ENCODE data around the gene ZFYVE28. TPM values are rescaled to one million over a fixed set of nuclear protein-coding genes. Genes with fewer than 3 reads are reported as not detected.

The ZFYVE28 gene
- total RNA-seq, 1 donor from 2014 or later = 11.3 TPM

GRCh38 chr4:2396781-2397368 lies 21.6 kb downstream of the ZFYVE28 start:
- Histone ChIP-seq H3K4me1 (peaks cover 15% of the 10 kb centered on the region), H3K4me3 (no peak overlapping the region), H3K27ac (no peak overlapping the region), H3K36me3 (no peaks in the 10 kb centered on the region), H3K9me3 (no peaks in the 10 kb centered on the region), H3K27me3 (no peaks in the 10 kb centered on the region)
- no peak for DNase-seq (ENCODE audit: extremely low spot score in 2 of 2)
- intact Hi-C loops (cut with DNase I) = no loop called here
- TF ChIP-seq, protein P1, sequence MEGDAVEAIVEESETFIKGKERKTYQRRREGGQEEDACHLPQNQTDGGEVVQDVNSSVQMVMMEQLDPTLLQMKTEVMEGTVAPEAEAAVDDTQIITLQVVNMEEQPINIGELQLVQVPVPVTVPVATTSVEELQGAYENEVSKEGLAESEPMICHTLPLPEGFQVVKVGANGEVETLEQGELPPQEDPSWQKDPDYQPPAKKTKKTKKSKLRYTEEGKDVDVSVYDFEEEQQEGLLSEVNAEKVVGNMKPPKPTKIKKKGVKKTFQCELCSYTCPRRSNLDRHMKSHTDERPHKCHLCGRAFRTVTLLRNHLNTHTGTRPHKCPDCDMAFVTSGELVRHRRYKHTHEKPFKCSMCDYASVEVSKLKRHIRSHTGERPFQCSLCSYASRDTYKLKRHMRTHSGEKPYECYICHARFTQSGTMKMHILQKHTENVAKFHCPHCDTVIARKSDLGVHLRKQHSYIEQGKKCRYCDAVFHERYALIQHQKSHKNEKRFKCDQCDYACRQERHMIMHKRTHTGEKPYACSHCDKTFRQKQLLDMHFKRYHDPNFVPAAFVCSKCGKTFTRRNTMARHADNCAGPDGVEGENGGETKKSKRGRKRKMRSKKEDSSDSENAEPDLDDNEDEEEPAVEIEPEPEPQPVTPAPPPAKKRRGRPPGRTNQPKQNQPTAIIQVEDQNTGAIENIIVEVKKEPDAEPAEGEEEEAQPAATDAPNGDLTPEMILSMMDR (IDR thresholded peaks at IDR 0.05) = no peak
- TF ChIP-seq POLR2A (IDR thresholded peaks at IDR 0.05) = no peak
- TF ChIP-seq POLR2AphosphoS5 (IDR thresholded peaks at IDR 0.05; ENCODE audit: insufficient read depth in 1 of 2, low read depth in 1 of 2) = no peak

DNA sequence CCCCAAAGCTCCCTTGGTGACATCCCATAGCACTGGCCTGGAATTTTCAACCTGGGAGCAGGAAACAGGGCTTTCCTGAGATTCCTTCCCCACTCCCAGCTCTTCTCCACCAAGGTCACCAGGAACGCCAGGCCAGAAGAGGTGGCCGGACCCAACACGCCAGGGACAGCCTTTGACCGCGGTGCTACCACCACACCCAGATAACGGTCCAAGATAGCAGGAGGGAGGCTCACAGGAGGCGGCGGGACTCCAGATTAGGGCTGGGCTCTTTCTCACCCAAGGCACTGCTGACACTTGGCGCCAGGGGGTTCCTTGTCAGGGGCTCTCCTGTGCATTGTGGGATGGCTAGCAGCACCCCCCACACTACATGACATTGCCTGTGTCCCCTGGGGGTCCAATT lies 22.9 kb downstream of the ZFYVE28 start:
- H3K27me3 ChIP-seq = no peaks in the 10 kb centered on the region
- intact Hi-C loops (cut with DNase I) = no loop called here

DNA sequence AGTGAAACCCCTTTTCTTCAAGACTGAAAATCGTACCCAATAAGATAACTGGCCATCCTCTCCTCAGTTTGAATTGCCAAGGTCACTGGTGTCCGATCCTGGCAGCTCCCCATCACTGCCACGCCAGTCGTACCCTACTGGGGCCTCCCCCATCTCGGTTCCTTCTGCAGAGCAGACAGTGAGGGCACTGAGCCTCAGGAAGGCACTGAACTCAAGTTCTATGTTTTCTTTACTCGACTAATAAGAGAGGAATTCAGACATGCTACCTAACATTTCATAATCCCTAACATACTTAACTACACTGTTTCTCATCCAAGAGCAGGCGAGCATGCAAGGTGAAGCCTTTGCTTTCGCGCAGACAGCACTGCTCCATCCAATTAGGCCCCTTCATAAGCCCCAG lies 23.4 kb downstream of the ZFYVE28 start:
- no peak overlapping the region for H3K27ac ChIP-seq
- DNase-seq (ENCODE audit: extremely low spot score in 2 of 2) = no peak
- intact Hi-C loops (cut with DNase I) = no loop called here
- H3K4me1 ChIP-seq = peaks cover 7% of the 10 kb centered on the region
- H3K27me3 ChIP-seq = no peaks in the 10 kb centered on the region
- no peaks in the 10 kb centered on the region for H3K9me3 ChIP-seq
- no peaks in the 10 kb centered on the region for H3K36me3 ChIP-seq
- H3K4me3 ChIP-seq = no peak overlapping the region
- TF ChIP-seq POLR2AphosphoS5 (IDR thresholded peaks at IDR 0.05; ENCODE audit: insufficient read depth in 1 of 2, low read depth in 1 of 2) = no peak
- TF ChIP-seq POLR2A (IDR thresholded peaks at IDR 0.05) = no peak
- TF ChIP-seq, protein P1 (IDR thresholded peaks at IDR 0.05) = no peak

More for the DNA sequence above, 22.9 kb downstream of the ZFYVE28 start:
- Histone ChIP-seq H3K4me1 (peaks cover 7% of the 10 kb centered on the region), H3K4me3 (no peak overlapping the region), H3K9me3 (no peaks in the 10 kb centered on the region), H3K27ac (no peak overlapping the region), H3K36me3 (no peaks in the 10 kb centered on the region)
- TF ChIP-seq POLR2AphosphoS5 (IDR thresholded peaks at IDR 0.05; ENCODE audit: insufficient read depth in 1 of 2, low read depth in 1 of 2) = no peak
- TF ChIP-seq, protein P1 (IDR thresholded peaks at IDR 0.05) = no peak
- TF ChIP-seq POLR2A (IDR thresholded peaks at IDR 0.05) = no peak
- no peak for DNase-seq (ENCODE audit: extremely low spot score in 2 of 2)

- Histone ChIP-seq H3K9me3 (no peaks in the 10 kb centered on the region), H3K27ac (no peak overlapping the region), H3K36me3 (no peaks in the 10 kb centered on the region), H3K4me1 (peaks cover 7% of the 10 kb centered on the region), H3K27me3 (no peaks in the 10 kb centered on the region), H3K4me3 (no peak overlapping the region)
- TF ChIP-seq, protein P1 (IDR thresholded peaks at IDR 0.05) = no peak
- TF ChIP-seq POLR2A (IDR thresholded peaks at IDR 0.05) = no peak
- no peak for TF ChIP-seq POLR2AphosphoS5 (IDR thresholded peaks at IDR 0.05; ENCODE audit: insufficient read depth in 1 of 2, low read depth in 1 of 2)
- no peak for DNase-seq (ENCODE audit: extremely low spot score in 2 of 2)
- intact Hi-C loops (cut with DNase I) = no loop called here
Measured at GRCh38 chr4:2394528-2394927, 23.9 kb downstream of the ZFYVE28 start.

Measured in vagina (tissue), 2 donors.